GM21529 (cell line): ENCODE results near the gene RABGAP1.

Source experiments
- ATAC-seq: cut with Tn5 transposase; IDR thresholded peaks from one replicate; pipeline ENCODE4 v1.9.1; 2021; ENCODE audit not compliant: unreplicated experiment

RABGAP1 gene

DNA sequence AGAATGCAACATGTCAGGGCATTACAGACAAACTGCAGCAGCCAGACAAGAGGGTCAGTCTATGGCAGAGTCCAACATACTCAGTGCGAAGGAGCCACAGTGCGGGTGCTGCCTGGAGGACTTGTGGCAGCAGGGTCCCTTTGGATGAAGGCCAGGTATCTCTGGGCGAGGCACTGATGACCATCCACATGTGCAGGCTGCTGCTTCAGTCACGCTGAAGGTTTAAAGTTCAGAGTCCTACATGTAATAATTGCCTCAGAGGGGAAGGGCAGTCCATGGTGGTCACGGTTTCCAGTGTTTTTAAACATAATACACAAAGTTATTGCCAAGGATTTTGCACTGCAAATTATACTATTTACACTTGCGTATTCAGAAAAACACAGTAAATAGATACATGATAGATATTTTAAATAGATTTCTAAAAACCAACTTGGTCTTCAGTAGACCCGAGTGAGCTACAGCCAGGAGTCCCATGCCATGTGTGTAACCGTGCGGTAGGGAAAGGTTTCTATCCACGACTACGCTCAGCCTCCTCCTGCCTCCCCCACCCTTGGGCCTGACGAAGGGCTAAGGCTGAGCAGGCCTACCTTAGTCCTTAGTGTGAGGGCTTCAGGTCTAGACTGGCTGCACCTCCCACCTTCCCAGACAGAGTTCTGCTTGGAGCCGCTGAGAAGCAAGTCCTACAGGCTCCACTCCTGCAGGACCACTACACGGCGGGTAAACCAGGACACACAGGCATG, 168.9 kb downstream of the RABGAP1 start:
- ATAC-seq = no peak

DNA sequence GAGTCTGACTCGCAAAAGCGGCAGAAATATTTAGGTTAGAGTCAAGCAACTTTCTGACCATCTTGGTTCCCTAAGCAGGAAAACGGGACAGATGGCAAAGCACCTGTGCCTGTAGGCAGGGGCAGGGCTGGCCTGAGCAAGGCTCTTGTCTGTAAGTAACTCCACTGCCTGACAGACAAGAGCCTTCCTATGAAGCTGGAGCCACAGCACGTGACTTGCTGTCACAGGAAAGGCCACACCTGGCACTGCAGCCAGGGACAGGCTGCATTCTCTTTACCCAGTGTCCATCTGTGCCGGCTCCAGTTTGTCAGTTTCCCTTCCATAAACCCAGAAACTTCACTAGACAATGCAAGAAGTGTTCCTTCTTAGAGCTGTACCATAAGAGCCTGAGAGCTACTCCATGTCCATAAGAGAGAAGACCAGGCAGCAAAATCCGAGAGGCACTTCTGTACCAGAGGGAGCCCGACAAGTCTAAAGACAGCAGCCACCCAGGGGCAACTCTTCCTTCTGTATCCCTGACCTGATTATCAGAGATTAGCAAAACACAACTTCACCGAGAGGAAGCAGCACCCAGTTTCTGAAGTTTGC, 170.7 kb downstream of the RABGAP1 start:
- ATAC-seq = no peak

DNA sequence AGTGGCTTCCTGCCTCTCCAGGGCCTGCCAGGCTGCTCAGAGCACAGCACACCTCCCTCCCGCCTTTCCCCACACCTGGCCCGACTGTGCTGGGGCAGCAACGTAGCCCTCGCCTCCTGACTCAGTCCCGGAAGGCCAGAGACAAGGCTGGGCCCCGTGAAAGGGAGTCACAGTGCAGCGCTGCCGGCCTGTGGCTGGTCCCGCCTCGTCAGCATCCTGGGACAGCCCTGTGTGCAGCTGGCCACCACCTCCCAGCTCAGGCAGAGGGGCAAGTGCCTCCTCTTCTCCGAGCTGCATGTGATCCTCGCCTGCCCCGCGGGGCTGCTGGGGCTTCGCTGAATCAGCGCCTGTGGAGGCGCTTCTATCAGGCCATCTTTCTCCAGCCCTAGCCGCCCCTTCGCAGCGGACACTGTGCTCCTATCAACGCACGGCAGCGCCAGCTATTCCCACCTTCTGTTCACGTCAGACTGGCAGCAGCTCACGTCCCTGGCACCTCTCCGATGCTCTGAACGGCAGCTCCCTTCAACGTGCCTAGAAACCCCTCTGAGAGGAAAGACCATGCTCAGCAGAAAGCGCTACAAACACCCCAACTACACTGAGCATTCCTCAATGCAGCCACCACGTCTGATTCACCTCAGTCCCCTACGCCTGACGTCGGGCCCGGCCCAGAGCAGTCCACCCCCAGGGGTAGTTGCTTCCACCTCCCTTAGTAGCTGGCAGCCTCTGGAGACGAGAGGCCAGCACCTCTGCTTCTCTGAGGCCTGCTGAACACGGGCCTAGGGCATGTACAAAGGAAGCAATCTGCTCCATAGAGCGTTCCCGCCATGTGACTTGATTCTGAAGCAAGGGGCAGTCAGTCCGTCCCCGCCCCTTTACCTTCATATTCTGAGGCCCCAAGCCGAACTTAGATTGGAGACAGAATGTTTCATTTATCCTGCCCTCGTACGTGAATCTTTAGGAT, 171.5 kb downstream of the RABGAP1 start:
- ATAC-seq = no peak

DNA sequence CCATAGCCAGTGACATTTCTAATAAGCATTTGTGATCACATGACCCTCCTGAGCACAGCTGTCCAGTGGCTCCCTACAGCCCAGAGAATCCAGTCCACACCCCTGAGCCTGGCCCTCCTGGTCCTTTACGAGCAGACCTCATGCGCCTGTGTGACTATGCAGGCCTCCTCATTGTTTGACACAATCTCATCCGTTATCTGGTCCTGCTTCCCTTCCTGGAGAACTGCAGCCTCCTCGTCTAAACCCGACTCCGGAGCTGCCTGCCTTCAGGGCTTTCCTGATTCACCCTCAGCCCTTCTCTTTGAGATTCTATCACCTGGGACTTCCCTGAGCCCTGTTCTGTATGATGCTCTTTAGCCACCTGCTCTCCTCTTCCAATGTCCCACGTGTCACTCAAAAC, 172.4 kb downstream of the RABGAP1 start:
- no peak for ATAC-seq

DNA sequence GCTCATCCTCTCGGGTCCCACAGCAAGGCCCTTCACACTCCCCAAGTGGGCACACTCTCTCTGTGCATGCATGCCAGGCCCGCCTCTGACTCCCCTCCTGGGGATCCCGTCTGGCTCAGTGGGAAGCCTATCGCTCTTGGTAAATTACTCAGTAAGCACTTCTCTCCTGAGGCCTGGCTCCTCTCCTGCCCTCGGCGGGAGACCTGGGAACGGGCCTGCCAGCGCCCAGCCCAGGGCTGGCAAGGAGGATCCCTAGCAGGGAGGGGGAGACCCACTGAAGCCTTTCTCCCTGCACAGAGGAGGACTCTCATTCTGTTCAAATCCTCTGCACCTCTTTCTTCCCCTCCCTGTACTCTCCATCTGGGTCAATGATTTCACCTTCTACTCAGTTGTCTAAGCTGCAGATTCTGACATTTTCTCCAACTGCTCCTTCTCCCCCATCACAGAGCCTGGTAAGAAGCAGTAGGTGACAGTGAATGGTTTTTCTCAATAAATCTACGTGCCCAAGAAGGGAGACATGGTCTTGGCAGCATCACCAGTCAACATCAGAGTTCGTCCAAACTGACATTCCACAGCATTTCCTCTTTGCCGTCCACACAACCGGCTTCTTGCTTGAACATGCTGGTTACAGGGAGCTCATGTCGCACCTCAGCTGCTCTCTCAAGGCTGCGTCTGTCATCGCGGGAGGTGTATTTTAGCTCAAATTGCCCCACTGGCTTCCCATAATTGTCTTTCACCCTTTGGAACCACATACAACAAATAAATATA, 174.5 kb downstream of the RABGAP1 start:
- no peak for ATAC-seq

DNA sequence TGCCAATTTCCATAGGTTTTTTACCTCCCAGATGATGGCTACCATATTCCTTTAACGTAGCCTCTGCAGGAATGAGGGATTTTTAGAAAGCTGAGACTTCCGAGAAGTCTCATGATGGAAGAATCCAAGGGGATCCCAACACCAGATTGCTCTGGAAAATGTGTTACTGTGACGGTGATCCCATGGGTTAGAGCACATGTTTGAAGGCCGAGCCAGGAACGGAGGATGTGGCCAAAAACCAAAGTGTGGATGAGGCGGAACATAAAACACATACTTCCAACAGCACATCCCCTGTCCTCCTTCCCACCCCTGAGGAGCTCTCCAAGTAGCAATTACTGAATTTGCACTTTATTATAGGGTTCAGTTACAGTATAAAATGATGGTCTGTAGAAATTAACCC, 175.2 kb downstream of the RABGAP1 start:
- ATAC-seq = no peak

DNA sequence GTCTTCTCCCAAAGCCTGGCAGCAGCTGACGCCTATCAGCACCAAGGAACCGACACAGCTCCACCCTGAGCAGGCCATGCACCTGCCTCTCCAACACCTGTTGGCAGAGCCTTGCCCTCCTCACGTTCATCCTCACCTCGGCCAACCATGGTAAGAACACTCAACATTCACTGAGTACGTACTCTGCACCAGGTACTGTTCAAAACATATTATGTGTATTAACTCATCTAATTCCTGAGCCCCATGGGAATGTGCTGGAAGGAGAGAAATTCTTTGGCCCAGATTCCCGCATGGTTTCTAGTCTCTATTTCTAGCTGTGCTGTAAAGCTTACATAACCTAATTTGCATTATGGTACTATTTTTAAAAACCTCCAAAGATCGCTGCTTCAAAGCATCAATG, 178.7 kb downstream of the RABGAP1 start:
- ATAC-seq = no peak

DNA sequence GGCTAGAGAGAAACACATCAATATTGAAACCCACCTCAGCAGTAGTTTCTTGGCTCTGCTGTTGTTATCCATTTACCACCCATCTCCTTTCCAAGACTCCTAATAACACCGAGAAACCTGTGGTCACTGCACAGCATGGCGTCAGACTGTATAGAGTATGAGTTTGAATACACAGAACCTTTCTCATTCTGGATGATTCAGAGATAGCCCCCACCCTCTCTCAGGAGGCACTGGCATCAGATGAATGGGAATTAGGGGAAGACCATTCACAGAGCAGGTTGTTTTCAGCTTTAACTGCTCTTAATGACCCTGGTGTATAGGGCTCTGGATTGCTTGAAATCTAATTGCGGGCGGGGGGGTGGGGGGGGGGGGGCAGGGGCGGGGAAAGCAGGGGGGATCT, 179.3 kb downstream of the RABGAP1 start:
- ATAC-seq = no peak

DNA sequence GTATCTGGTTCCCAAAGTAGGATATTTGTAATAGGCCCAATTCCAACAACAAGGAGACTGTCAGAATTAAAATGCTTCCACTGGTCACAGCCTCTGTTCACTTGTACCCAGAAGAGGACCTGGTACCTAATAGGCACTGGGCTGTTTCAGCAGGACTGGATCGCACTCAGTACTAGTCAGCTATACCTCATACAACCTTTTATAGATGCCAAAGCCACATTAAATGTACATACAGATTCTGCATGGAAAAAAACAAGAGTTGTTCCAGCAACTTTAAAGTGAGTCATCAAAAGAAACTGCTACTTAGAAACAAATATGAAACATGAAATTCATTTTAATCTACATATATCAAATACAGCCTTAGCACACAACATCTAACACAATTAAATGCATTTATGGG, 180.1 kb downstream of the RABGAP1 start:
- no peak for ATAC-seq

DNA sequence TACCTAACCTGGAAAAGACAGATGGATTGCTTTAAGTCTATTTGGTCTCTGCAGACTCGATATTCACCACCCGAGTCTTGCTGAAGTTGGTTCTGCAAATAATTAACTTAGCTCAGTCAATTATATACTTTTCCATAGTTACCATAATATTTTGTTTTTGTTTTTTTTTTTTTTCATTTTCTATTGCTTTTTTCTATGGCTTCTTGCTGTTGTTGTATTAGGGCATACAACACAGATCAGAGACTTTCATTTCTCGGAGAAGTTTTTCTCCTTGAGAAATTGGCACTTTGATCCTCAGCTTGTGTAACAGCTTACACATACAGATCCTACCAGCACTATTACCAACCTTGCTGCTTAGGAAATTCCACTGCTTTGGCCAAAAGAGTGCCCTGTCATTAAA, 180.6 kb downstream of the RABGAP1 start:
- no peak for ATAC-seq

DNA sequence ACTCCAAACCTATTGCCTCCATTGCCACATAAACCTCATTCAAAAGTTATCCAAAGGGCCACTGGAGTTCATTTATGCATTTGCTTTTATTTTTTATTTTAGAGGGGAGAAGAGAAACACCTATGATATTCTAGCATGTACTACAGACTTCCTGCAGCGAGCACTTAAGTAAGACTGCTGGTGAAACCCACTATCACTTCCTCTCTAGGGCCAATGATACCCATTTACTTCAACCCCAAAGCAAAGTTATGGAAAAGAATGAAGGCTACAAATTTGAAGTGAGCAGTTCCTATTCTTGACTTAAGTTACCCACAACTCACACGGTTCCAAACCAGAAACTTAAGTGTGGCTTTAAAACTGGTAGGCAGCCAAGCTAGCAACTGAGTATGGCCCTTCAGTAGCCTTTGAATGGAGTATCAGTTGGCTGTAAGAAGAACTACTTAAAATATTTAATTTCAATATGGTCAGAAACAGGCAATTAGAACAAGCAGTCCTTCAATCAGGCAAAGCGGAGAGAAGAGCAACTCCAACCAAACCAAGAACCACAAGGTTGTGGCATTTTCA, 186.8 kb downstream of the RABGAP1 start:
- no peak for ATAC-seq

DNA sequence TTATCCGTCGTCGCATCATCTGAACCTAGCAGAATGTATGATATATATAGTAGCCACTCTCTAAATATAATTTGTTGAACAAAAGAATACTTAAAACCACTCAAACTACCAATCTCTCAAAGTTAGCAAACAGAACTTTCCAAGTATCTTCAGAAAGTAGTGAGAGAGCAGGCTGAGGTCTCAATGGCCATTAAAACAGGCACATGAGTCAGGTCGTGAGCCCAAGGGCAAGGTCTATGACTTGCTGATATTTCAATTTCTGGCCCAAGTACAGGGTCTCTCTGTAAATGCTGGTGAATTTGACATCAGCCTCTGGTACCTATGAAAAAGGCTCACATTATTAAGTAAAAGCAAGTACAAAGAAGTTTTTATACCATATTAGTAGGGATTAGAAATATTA, 187.8 kb downstream of the RABGAP1 start:
- ATAC-seq = no peak

DNA sequence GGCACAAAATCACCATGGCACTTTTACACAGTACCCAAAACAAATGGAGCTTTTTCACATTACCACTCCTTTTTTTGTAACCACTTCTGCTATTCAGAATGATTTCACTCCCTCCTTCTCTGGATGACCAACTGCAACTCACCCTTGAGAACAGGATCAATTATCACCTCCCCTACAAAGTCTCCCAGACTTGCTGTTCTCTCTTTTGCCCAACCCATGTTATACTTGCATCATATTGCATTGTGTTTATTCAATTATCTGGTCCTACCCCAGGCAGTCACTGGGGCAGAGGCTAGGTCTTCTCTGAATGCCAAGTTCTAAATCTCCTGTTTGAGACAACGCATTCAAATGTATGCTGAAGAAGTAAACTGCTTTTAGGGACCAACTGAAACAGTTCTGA, 188.6 kb downstream of the RABGAP1 start:
- ATAC-seq = no peak

DNA sequence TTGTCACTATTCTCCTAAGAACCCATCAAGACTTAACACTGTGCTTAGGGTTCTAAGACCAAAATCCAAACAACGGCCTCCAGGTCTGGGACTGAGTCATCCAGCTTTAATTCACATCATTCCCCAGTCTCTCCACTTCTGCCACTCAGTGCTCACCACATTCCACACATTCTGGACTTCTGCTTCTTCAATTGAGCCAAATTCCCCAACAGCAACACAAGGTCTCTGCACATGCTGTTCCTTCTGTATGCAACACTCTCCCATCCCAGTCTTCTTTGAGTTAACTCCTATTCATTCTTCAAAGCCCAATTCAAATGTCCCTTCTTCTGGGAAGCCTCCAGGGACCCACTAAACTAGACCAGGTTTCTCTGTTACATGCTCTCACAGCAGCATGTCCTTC, 190.4 kb downstream of the RABGAP1 start:
- no peak for ATAC-seq

DNA sequence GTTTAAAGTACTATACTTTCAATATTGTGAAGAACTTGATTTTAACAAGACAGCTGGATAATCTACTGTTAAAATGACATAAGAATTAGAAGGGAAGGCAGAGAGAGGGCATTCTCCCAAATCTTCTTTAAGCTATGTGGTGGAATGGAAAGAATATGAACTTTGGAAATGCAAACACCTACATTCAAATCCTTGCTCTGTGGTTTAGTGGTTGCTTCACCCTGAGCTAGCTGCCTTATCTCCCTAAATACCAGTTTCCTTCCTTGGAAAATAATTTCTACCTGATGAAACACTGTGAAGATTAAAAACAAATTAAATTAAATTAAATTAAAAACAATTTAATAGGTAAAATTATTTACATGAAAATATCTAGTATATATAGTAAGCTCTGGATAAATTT, 191.2 kb downstream of the RABGAP1 start:
- no peak for ATAC-seq

DNA sequence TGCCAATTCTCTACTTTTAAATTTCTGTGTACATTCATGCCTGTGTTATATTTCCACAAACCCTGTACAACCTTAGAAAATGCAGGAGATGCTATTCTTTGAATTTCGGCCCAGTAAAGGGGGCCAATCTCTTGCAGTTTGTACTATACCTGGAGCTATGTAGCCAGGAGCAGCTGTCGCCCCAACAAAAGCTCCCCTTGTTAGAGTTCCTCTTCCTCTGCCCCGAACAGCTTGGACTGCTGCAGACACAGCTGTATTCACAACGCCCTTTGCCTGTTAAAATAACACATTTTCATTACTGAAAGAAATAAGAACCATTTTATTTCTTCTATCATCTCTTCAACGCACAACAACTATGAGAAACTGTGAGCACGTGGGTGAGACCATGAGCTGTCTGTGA, 191.9 kb downstream of the RABGAP1 start:
- ATAC-seq = no peak

DNA sequence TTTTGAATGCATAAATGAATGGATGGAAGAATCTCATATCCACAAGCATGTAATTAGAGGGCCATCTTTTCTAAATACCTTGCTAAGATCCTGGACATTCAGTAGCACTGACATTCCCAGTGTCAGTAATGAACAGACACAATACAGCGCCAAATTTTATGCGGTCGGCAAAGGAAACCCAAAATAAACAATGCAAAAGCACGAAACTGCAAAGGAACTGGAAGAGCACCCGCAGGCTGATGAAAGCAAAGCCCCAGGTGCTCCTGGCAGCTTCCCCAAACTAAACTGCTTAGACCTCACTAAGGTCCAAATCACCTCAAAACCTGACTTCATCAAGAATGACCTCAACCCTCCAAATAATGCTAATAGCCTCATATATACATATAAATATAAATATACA, 194.6 kb downstream of the RABGAP1 start:
- no peak for ATAC-seq

DNA sequence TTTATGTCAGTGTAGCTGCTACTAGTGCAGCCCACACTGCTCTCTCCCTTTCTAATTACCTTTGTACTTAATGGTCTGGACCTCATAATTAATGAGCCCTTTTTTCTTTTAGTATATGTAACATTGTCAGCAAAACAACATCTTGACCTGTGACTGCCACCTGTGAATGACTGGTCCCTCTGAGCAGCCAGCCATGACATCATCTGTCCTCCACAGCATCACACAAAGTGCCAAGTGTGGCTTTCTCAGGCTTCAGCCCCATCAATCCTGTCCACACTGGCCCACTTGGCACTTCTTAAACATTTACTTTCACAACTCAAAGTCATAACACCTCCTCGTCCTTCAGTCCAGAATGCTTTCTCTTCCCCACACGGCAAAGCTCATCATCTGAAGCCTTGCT, 197.3 kb downstream of the RABGAP1 start:
- ATAC-seq = no peak

DNA sequence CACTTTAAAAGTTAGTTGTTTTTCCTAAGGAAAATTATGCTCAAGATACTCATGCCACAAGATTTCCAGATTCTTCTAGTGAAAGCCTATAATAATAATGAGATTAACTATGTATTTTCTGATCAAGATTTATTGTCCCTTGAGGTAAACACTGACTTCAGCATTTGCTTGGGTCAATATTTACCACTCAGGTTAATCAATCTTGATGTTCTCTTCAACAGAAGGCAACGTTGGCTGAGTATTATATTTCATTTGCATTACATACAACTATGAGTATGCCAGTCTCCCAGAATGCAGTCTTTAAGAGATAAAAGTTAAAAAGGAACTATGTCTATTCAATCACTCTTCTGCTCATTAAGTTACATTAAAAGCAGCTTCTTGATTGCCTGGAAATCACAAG, 208.2 kb downstream of the RABGAP1 start:
- ATAC-seq = no peak

DNA sequence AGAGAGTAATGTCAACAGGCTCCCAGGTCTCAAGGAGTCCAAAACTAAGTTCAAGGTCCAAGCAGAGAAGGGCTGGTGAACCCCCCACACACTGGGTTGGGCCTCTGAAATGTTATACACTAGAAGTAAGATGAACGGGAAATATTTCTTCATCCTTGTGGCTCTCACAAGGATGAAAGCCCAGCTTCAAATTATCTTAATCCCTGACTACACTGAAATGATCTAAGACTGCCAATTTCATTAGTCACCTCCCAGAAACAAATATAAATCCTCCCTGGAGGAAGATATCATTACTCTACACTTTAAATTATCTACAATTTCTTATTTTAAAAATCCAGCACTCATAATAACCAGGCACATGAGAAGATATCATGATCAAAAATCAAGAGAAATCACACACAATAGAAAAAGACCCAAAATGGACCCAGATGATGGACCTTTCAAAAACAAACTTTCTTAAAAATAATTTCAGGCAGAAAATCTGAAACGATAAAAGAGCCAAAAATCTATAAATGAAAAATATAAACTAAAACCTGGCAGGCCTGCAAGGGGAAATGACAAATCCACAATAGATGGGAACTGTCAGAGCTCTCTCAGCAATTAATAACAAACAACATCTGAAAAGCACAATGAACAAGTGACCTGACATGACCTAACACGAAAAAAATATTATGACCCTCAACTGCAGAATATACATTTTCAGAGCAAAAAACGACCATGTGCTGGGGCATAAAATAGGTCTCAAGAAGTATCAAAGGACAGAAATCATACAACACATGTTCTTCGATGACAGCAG, 210.1 kb downstream of the RABGAP1 start:
- ATAC-seq = no peak
